ENCODE data around the gene DPP4.
"Not testable (repeated sequence)": the region's sequence is repeated elsewhere in the genome, so short reads cannot be mapped to it uniquely, and the experiment has no call there.

The DPP4 gene

GRCh38 chr2:161982548-161983330 is 91.3 kb downstream of the DPP4 start:
- Histone ChIP-seq H4K20me1 (ENCODE audit: insufficient read depth, low read length) (no peaks in the 10 kb centered on the region), H3K36me3 (replicated peaks; ENCODE audit: low read depth, low read length) (no peaks in the 10 kb centered on the region), H3K4me3 (ENCODE audit: low read length) (no peak overlapping the region), H3K9me3 (ENCODE audit: insufficient read depth, low read length) (no peaks in the 10 kb centered on the region), H2AFZ (ENCODE audit: low read depth, low read length) (no peak overlapping the region), H3K4me1 (ENCODE audit: low read length) (peaks cover 12% of the 10 kb centered on the region), H3K27me3 (ENCODE audit: low read depth, low read length) (peaks cover 5% of the 10 kb centered on the region), H3K27ac (ENCODE audit: low read length) (no peak overlapping the region), H3K4me2 (ENCODE audit: low read length) (no peak overlapping the region), H3K9ac (ENCODE audit: low read length) (no peak overlapping the region), H3K79me2 (ENCODE audit: low read length) (no peaks in the 10 kb centered on the region)
- no peak for TF ChIP-seq CTCF (IDR thresholded peaks at IDR 0.05; ENCODE audit: low read depth, low read length)
- no peak for TF ChIP-seq EZH2phosphoT487 (IDR thresholded peaks at IDR 0.05; ENCODE audit: low read depth)

GRCh38 chr2:161981679-161982250 is 92.2 kb downstream of the DPP4 start:
- Histone ChIP-seq H3K4me3 (ENCODE audit: low read length) (no peak overlapping the region), H3K27ac (ENCODE audit: low read length) (no peak overlapping the region), H3K9me3 (ENCODE audit: insufficient read depth, low read length) (no peaks in the 10 kb centered on the region), H3K4me2 (ENCODE audit: low read length) (no peak overlapping the region), H3K27me3 (ENCODE audit: low read depth, low read length) (peaks cover 5% of the 10 kb centered on the region), H2AFZ (ENCODE audit: low read depth, low read length) (no peak overlapping the region), H3K4me1 (ENCODE audit: low read length) (peaks cover 12% of the 10 kb centered on the region), H3K36me3 (replicated peaks; ENCODE audit: low read depth, low read length) (no peaks in the 10 kb centered on the region), H4K20me1 (ENCODE audit: insufficient read depth, low read length) (no peaks in the 10 kb centered on the region), H3K79me2 (ENCODE audit: low read length) (no peaks in the 10 kb centered on the region), H3K9ac (ENCODE audit: low read length) (no peak overlapping the region)
- no peak for TF ChIP-seq CTCF (IDR thresholded peaks at IDR 0.05; ENCODE audit: low read depth, low read length)
- TF ChIP-seq EZH2phosphoT487 (IDR thresholded peaks at IDR 0.05; ENCODE audit: low read depth) = no peak

GRCh38 chr2:161980976-161981375 is 93.0 kb downstream of the DPP4 start:
- no peak overlapping the region for H3K4me3 ChIP-seq (ENCODE audit: low read length)
- no peaks in the 10 kb centered on the region for H3K36me3 ChIP-seq (replicated peaks; ENCODE audit: low read depth, low read length)
- H3K27ac ChIP-seq (ENCODE audit: low read length) = no peak overlapping the region
- peaks cover 5% of the 10 kb centered on the region for H3K27me3 ChIP-seq (ENCODE audit: low read depth, low read length)
- H2AFZ ChIP-seq (ENCODE audit: low read depth, low read length) = no peak overlapping the region
- H3K4me2 ChIP-seq (ENCODE audit: low read length) = no peak overlapping the region
- H3K79me2 ChIP-seq (ENCODE audit: low read length) = no peaks in the 10 kb centered on the region
- no peak for TF ChIP-seq EZH2phosphoT487 (IDR thresholded peaks at IDR 0.05; ENCODE audit: low read depth)
- TF ChIP-seq CTCF (IDR thresholded peaks at IDR 0.05; ENCODE audit: low read depth, low read length) = no peak
- peaks cover 12% of the 10 kb centered on the region for H3K4me1 ChIP-seq (ENCODE audit: low read length)
- no peak overlapping the region for H3K9ac ChIP-seq (ENCODE audit: low read length)
- no peaks in the 10 kb centered on the region for H3K9me3 ChIP-seq (ENCODE audit: insufficient read depth, low read length)
- H4K20me1 ChIP-seq (ENCODE audit: insufficient read depth, low read length) = no peaks in the 10 kb centered on the region

- Histone ChIP-seq H3K4me1 (ENCODE audit: low read length) (peaks cover 25% of the 10 kb centered on the region), H3K79me2 (ENCODE audit: low read length) (no peaks in the 10 kb centered on the region), H3K4me3 (ENCODE audit: low read length) (no peak overlapping the region), H3K4me2 (ENCODE audit: low read length) (peak overlapping the region; percentile 36), H3K9ac (ENCODE audit: low read length) (no peak overlapping the region), H4K20me1 (ENCODE audit: insufficient read depth, low read length) (no peaks in the 10 kb centered on the region), H2AFZ (ENCODE audit: low read depth, low read length) (no peak overlapping the region), H3K36me3 (replicated peaks; ENCODE audit: low read depth, low read length) (no peaks in the 10 kb centered on the region), H3K9me3 (ENCODE audit: insufficient read depth, low read length) (no peaks in the 10 kb centered on the region), H3K27me3 (ENCODE audit: low read depth, low read length) (peaks cover 5% of the 10 kb centered on the region), H3K27ac (ENCODE audit: low read length) (no peak overlapping the region)
- no peak for TF ChIP-seq EZH2phosphoT487 (IDR thresholded peaks at IDR 0.05; ENCODE audit: low read depth)
- no peak for TF ChIP-seq CTCF (IDR thresholded peaks at IDR 0.05; ENCODE audit: low read depth, low read length)
Measured at GRCh38 chr2:161979490-161979889, 94.5 kb downstream of the DPP4 start.

- H3K9me3 ChIP-seq (ENCODE audit: insufficient read depth, low read length); H3K79me2 ChIP-seq (ENCODE audit: low read length); H2AFZ ChIP-seq (ENCODE audit: low read depth, low read length); H3K9ac ChIP-seq (ENCODE audit: low read length); H3K36me3 ChIP-seq (replicated peaks; ENCODE audit: low read depth, low read length); H3K4me2 ChIP-seq (ENCODE audit: low read length); H3K27me3 ChIP-seq (ENCODE audit: low read depth, low read length); H3K4me3 ChIP-seq (ENCODE audit: low read length); H3K27ac ChIP-seq (ENCODE audit: low read length); H4K20me1 ChIP-seq (ENCODE audit: insufficient read depth, low read length): not testable (repeated sequence)
- peaks cover 26% of the 10 kb centered on the region for H3K4me1 ChIP-seq (ENCODE audit: low read length)
Measured at GRCh38 chr2:161977926-161978325, 96.1 kb downstream of the DPP4 start.
